ENCODE data around the gene HOXB7. TPM values are rescaled to one million over a fixed set of nuclear protein-coding genes. Genes with fewer than 3 reads are reported as not detected.
A peak's percentile ranks its signal among the peaks of the same experiment; 100 is the strongest.

The HOXB7 gene
- total and polyA plus RNA-seq, 2 of the 13 experiments (the other 11 are each of a cell fraction or from before 2014, with no cell fraction given): 0.04 TPM; not detected in 1

DNA sequence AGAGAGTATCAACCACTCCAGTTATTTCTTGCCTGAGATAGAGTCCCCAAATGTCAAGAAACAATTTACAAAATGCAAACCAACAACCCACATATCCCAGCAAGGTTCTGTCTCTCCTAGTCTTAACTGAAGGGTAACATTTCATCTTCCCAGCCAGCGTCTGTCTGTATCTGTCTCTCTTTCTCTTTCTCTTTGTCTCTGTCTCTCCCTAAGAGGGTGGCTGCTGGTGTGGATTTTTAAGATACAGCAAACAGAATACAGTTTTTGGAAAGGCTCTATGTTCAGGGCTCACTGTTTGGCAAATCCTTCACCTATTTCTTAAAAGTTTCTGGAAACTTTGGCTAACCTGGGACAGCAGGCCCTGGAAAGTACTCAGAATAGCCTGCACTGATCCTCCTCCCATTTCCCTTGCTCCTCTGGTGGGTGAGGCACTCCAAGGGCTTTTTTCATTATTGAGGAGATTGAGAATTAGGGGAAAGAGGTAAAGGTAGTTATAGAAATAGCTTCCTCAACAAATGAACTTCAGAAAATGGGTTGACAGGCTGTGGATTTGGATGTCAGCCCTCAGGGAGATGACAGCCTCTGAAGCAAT, 38.9 kb downstream of the HOXB7 start (continued):
- TF ChIP-seq FIP1L1 (IDR thresholded peaks at IDR 0.05; ENCODE audit: borderline replicate concordance, insufficient read depth, low read depth, low read length) (no peak), ZNF33B (CRISPR knock-in tag; IDR thresholded peaks at IDR 0.05) (no peak), CCDC6 (CRISPR knock-in tag; IDR thresholded peaks at IDR 0.05) (no peak), EEA1 (CRISPR knock-in tag; IDR thresholded peaks at IDR 0.05; ENCODE audit: borderline replicate concordance) (no peak)
- TF ChIP-seq, protein P1, sequence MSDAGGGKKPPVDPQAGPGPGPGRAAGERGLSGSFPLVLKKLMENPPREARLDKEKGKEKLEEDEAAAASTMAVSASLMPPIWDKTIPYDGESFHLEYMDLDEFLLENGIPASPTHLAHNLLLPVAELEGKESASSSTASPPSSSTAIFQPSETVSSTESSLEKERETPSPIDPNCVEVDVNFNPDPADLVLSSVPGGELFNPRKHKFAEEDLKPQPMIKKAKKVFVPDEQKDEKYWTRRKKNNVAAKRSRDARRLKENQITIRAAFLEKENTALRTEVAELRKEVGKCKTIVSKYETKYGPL (CRISPR knock-in tag; IDR thresholded peaks at IDR 0.05): no peak
- TF ChIP-seq, protein P2, sequence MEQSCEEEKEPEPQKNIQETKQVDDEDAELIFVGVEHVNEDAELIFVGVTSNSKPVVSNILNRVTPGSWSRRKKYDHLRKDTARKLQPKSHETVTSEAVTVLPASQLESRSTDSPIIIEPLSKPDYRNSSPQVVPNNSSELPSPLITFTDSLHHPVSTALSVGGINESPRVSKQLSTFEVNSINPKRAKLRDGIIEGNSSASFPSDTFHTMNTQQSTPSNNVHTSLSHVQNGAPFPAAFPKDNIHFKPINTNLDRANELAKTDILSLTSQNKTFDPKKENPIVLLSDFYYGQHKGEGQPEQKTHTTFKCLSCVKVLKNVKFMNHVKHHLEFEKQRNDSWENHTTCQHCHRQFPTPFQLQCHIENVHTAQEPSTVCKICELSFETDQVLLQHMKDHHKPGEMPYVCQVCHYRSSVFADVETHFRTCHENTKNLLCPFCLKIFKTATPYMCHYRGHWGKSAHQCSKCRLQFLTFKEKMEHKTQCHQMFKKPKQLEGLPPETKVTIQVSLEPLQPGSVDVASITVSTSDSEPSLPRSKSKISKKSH (CRISPR knock-in tag; IDR thresholded peaks at IDR 0.05; ENCODE audit: borderline replicate concordance): no peak
- TF ChIP-seq, protein P3, sequence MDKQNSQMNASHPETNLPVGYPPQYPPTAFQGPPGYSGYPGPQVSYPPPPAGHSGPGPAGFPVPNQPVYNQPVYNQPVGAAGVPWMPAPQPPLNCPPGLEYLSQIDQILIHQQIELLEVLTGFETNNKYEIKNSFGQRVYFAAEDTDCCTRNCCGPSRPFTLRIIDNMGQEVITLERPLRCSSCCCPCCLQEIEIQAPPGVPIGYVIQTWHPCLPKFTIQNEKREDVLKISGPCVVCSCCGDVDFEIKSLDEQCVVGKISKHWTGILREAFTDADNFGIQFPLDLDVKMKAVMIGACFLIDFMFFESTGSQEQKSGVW (CRISPR knock-in tag; IDR thresholded peaks at IDR 0.05; ENCODE audit: borderline replicate concordance): no peak

DNA sequence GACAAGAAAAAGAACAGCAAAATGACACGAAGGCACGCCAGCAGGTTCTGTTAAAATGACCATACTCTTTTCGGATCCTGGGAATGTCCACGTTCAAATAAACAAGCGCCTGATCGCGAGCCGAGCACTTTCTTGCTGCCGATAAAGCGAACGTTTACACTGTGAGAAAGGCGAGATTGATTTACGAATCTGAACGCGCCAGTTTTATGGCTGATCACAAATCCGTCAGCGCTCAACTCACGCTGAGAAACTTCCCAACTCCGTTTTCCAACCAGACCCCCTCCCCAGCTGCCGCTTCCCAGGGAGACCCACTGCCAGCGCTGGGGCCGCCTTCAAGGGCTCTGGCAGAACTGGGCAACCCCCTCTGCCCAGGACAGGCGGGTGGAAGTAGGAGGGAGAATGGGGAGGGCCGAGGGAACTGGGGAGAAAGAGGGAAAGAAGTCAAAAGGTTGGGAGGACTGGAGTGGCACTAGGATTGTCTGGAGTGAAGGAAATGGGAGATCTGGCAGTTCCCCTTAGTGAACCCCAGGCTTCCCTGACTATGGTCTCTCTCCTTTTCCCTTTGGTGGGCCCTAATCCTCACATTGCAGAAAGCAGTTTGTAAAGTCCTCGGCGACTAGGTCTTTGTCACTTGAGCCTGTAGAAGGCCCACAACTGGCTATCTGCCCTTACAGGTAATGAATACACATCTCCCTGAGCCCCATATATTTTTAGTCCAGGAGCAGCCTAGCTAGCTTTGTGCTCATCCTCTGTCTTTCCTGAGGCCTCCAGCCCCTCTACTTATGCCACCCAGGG, 39.6 kb downstream of the HOXB7 start:
- no TSS peak for BruUV-seq (replicated peaks)
- H2AFZ ChIP-seq (ENCODE audit: low read length): no peak overlapping the region
- H3K4me1 ChIP-seq (ENCODE audit: insufficient read depth, low read length): no peaks in the 10 kb centered on the region
- H3K9ac ChIP-seq (ENCODE audit: insufficient read depth, low read depth, low read length): no peak overlapping the region
- FAIRE-seq (no peak), ATAC-seq (no peak), DNase-seq (ENCODE audit: low spot score) (no peak)
- peaks cover 30 to 97% of the 10 kb centered on the region in 2 experiments for H3K27me3 ChIP-seq (ENCODE audit: control insufficient read depth in 1 of 2, insufficient read depth in 2 of 2, low read length in 2 of 2)
- ChIA-PET POLR2A (no interaction called here), CTCF (ENCODE audit: low intra/inter-chr PET ratio, low total read pairs) (no interaction called here)
- no peaks in the 10 kb centered on the region for H3K9me3 ChIP-seq (ENCODE audit: low read length)
- H3K27ac ChIP-seq (ENCODE audit: extremely low read length, insufficient read depth, low read length): no peak overlapping the region
- H3K4me2 ChIP-seq (ENCODE audit: low read depth, low read length): no peak overlapping the region
- H3K79me2 ChIP-seq (ENCODE audit: insufficient read depth, low read length): no peaks in the 10 kb centered on the region
- intact Hi-C loops (cut with micrococcal nuclease; ENCODE audit: unreplicated experiment): no loop called here
- 0 out of 2 replicates have a peak, but pooled peaks cover 4% of the 10 kb centered on the region for H4K20me1 ChIP-seq (ENCODE audit: insufficient read depth, low read length)
- TF ChIP-seq ZNF33B (CRISPR knock-in tag; IDR thresholded peaks at IDR 0.05): no peak
- TF ChIP-seq EZH2 (conservative IDR thresholded peaks at IDR 0.05; ENCODE audit: low read depth, low read length): peak; percentile 52; the same call in 1 of the 2 replicates
- no peak overlapping the region for H3K4me3 ChIP-seq (replicated peaks in 1 of 3; ENCODE audit: insufficient read depth in 1 of 3, low read depth in 2 of 3, low read length in 3 of 3)
- 14% methylated on average over 26 of the region's 26 CpGs for WGBS (ENCODE audit: low lambda C conversion rate)
- no peaks in the 10 kb centered on the region for H3K36me3 ChIP-seq (replicated peaks in 1 of 2; ENCODE audit: control insufficient read depth in 1 of 2, insufficient read depth in 2 of 2, low read length in 2 of 2)
- in situ Hi-C loops (cut with HindIII; ENCODE audit: extremely low pct_ligation_motif_present, low pct_unique_long_range_greater_than_20kb): no loop called here

Measured in HepG2 (cell line).